ENCODE results near the gene DNAJC12.

The DNAJC12 gene

GRCh38 chr10:67801118-67801517 is 36.9 kb downstream of the DNAJC12 start:
- no peak for TF ChIP-seq CTCF (conservative IDR thresholded peaks at IDR 0.05)
- no peak overlapping the region for H3K27ac ChIP-seq

GRCh38 chr10:67794909-67795460 is 43.0 kb downstream of the DNAJC12 start:
- no peak overlapping the region for H3K27ac ChIP-seq
- TF ChIP-seq CTCF (conservative IDR thresholded peaks at IDR 0.05), result no peak

GRCh38 chr10:67794256-67794655 is 43.7 kb downstream of the DNAJC12 start:
- TF ChIP-seq CTCF (conservative IDR thresholded peaks at IDR 0.05), result no peak

GRCh38 chr10:67793313-67793712 is 44.7 kb downstream of the DNAJC12 start:
- no peak for TF ChIP-seq CTCF (conservative IDR thresholded peaks at IDR 0.05)
- H3K27ac ChIP-seq, result no peak overlapping the region

More at GRCh38 chr10:67794256-67794655, 43.7 kb downstream of the DNAJC12 start:
- no peak overlapping the region for H3K27ac ChIP-seq

GRCh38 chr10:67792653-67793052 is 45.3 kb downstream of the DNAJC12 start:
- H3K27ac ChIP-seq, result no peak overlapping the region
- no peak for TF ChIP-seq CTCF (conservative IDR thresholded peaks at IDR 0.05)

GRCh38 chr10:67790534-67791408 is 47.2 kb downstream of the DNAJC12 start:
- TF ChIP-seq CTCF (conservative IDR thresholded peaks at IDR 0.05), result no peak
- no peak overlapping the region for H3K27ac ChIP-seq

- H3K27ac ChIP-seq, result no peak overlapping the region
- no peak for TF ChIP-seq CTCF (conservative IDR thresholded peaks at IDR 0.05)
Observed at GRCh38 chr10:67789769-67790168, 48.2 kb downstream of the DNAJC12 start.
